Tibial nerve (tissue), 4 donors: Measurements from ENCODE around the gene RIPK1. TPM values are rescaled to one million over a fixed set of nuclear protein-coding genes. Genes with fewer than 3 reads are reported as not detected.
A peak's percentile ranks its signal among the peaks of the same experiment; 100 is the strongest.

Experiments used
- DNase-seq, 2 donors: peaks; one replicate each; pipeline ENCODE4 v3.0.0-alpha.2; 2019; ENCODE audit warnings: low spot score in 2 of 2
- H3K27ac ChIP-seq, 4 donors: fragments of 200-600 bp; sonication (generic) in 3 of 4; one replicate each; pipeline ENCODE4 v1.5.1; 2017 to 2019; ENCODE audit warnings: mild to moderate bottlenecking in 1 of 4
- H3K27me3 ChIP-seq, 2 donors: fragments of 200-600 bp; sonication (generic) in 1 of 2; one replicate each; pipeline versions ENCODE4 v1.5.1 to v1.6.0; 2017 to 2019
- H3K36me3 ChIP-seq, 3 donors: fragments of 200-600 bp; sonication (generic); one replicate each; pipeline ENCODE4 v1.5.1; 2018 to 2019
- H3K4me1 ChIP-seq, 4 donors: fragments of 200-600 bp; sonication (generic) in 3 of 4; one replicate each; pipeline ENCODE4 v1.5.1; 2017 to 2019
- H3K4me3 ChIP-seq, 4 donors: fragments of 200-600 bp; sonication (generic) in 3 of 4; one replicate each; pipeline ENCODE4 v1.5.1; 2017 to 2019; ENCODE audit warnings: mild to moderate bottlenecking in 1 of 4, moderate library complexity in 1 of 4
- H3K9me3 ChIP-seq, 4 donors: fragments of 200-600 bp; sonication (generic) in 3 of 4; one replicate each; pipeline ENCODE4 v1.5.1; 2017 to 2019
- EP300 ChIP-seq, 2 donors: sonication (generic); formaldehyde crosslinking; IDR thresholded peaks; one replicate each; pipeline ENCODE4 v1.6.1; 2017; ENCODE audit warnings: antibody characterized with exemption in 2 of 2, mild to moderate bottlenecking in 1 of 2
- POLR2A ChIP-seq, 2 donors: fragments of 450-650 bp; IDR thresholded peaks; one replicate each; pipeline ENCODE4 v1.6.1; 2017; ENCODE audit warnings: antibody characterized with exemption in 2 of 2, mild to moderate bottlenecking in 2 of 2, moderate library complexity in 2 of 2
- WGBS, 2 donors: methylation state at CpG; one replicate each; pipeline ENCODE4 v1.1.5; 2018; 5-methylcytosine and 5-hydroxymethylcytosine counted together
- total RNA-seq, 4 donors: library from RNA; depleted of rRNA; stranded (reverse); fragments of >200 nt; gene quantifications; one replicate each; pipeline ENCODE4 v1.1.0, GENCODE V29; 2016
- TF ChIP-seq, protein P1 (sequence below), 5 experiments: fragments of 200-600 bp in 3 of 5; fragments of 450-650 bp in 2 of 5; sonication (generic) in 3 of 5; IDR thresholded peaks; one replicate each; pipeline ENCODE4 v1.5.1; 2016 to 2019; ENCODE audit warnings: antibody characterized with exemption in 5 of 5, mild to moderate bottlenecking in 3 of 5, moderate library complexity in 2 of 5

The RIPK1 gene
- total RNA-seq, 4 donors from 2014 or later = 20.1 to 22.6 (median 21.2) TPM

DNA sequence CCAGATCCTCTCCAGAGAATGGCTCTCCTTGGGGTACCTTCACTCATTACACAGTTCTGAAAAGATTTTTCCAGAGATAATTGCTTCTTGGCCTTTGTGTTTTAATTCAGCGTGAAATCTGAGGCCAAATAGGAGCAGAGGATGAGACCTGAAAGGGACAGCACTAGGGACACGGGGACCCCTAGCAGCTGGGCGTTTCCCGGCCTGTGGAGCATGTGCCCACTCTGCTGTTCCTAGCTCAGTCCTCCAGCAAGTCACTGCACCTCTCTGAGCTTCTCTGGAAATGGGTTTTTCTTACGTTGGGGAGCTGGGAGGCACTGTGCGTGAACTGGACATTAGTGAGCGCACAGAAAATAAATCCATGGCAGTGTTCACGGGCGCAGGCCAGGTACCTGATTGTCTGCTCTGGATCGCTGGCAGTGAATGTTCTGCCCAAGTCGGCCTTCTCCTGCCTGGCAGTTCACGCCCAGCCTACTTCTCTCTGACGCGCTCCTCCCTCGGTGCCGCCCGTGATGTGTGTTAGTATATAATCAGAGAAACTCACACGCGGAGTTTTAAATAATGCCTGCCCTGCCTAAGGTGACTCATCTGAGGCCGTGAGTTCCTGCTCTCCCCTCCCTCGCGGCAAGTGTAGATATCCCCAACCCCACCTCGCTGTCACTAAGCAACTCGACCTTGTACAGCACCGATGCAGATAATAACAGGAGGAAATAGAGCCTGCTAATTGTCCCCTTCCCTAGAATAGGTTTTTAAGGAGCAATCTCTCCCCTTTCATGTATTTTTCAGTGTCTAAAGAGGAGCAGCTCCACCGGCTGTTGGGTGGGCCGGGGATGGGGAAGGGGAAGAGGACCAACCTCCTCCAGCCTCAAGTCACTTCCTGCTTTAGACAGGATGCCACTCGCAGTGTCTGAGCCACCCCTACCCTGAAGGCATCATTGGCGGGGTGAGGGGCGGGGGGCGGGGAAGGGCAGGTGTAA lies 91.8 kb downstream of the RIPK1 start:
- peak overlapping the region in 3 of 4 donors; percentile 45 to 100 (median 64) for H3K27ac ChIP-seq
- H3K27me3 ChIP-seq = no peaks in the 10 kb centered on the region
- 76% methylated on average over 31 of the region's 31 CpGs for WGBS, 2 donors
- DNase-seq = peak in 1 of 2 donors; percentile 30
- no peaks in the 10 kb centered on the region for H3K9me3 ChIP-seq
- TF ChIP-seq, protein P1, sequence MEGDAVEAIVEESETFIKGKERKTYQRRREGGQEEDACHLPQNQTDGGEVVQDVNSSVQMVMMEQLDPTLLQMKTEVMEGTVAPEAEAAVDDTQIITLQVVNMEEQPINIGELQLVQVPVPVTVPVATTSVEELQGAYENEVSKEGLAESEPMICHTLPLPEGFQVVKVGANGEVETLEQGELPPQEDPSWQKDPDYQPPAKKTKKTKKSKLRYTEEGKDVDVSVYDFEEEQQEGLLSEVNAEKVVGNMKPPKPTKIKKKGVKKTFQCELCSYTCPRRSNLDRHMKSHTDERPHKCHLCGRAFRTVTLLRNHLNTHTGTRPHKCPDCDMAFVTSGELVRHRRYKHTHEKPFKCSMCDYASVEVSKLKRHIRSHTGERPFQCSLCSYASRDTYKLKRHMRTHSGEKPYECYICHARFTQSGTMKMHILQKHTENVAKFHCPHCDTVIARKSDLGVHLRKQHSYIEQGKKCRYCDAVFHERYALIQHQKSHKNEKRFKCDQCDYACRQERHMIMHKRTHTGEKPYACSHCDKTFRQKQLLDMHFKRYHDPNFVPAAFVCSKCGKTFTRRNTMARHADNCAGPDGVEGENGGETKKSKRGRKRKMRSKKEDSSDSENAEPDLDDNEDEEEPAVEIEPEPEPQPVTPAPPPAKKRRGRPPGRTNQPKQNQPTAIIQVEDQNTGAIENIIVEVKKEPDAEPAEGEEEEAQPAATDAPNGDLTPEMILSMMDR (IDR thresholded peaks at IDR 0.05) = no peak
- TF ChIP-seq POLR2A (IDR thresholded peaks at IDR 0.05) = no peak
- no peak for TF ChIP-seq EP300 (IDR thresholded peaks at IDR 0.05)
- H3K4me3 ChIP-seq = no peak overlapping the region
- peaks cover 0 to 6% (median 0%) of the 10 kb centered on the region in 3 donors for H3K36me3 ChIP-seq
- H3K4me1 ChIP-seq = peaks cover 0 to 49% (median 0%) of the 10 kb centered on the region in 4 donors

DNA sequence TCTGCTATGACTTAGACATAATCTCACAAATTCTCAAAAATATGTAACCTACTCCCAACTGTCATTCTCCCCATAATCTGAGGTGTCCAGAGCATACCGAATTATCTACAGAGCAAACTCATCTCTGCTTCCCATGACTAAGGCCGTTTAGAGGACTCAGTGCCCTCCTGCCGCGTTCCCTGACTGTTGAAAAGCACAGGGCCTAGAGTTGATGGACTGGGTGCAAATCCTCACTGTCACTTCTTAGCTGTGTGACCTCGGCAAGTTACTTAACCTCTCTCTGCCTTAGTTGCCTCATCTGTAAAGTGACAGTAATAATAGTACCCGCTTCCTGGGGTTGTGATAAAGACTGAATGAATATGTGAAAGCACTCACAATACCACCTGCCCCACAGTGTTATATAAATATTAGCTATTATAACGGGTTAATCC lies 93.8 kb downstream of the RIPK1 start:
- Histone ChIP-seq H3K27me3 (no peaks in the 10 kb centered on the region), H3K36me3 (no peaks in the 10 kb centered on the region), H3K4me3 (peak overlapping the region; percentile 84 to 92 (median 92)), H3K9me3 (no peaks in the 10 kb centered on the region), H3K4me1 (peaks cover 0 to 38% (median 0%) of the 10 kb centered on the region in 4 donors), H3K27ac (peak overlapping the region; percentile 92 to 99 (median 96))
- no peak for DNase-seq
- WGBS, 2 donors = 53 to 63% methylated on average over 6 to 7 of the region's 7 CpGs
- TF ChIP-seq, protein P1 (IDR thresholded peaks at IDR 0.05) = no peak
- TF ChIP-seq EP300 (IDR thresholded peaks at IDR 0.05) (no peak), POLR2A (IDR thresholded peaks at IDR 0.05) (no peak)

DNA sequence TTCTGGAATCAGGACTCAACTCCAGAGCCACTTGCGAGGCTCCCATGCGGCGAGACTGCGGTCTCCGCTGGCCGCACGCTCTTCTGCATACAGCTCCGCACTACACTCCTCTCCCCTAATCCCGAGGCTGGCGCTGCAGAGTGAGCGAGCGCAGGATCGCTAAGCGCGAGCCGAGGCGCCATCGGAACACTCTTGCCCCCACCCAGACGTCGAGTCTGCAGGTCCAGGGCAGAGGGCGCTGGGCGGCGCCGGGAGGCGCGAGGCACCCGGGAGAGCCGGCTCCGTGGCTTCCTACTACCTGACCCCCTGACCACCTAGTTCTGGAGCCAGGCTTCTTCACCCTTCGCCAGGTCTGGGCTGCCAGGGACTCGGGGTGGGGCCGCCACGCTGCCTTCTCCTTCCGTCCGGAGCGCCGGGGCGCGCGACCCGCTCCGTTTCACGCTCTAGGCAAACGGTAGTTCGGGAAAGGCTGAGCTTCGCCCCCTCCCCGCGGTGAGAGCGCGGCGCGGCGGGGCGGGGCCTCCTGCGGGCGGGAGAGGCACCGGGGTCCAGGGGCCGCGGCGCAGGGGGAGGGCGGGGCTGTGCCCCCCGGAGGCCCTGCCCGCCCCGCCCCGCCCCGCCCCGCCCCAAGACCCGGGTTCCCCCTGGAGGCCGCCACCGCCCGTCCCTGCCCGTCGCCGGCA lies 94.4 kb downstream of the RIPK1 start:
- Histone ChIP-seq H3K27me3 (no peaks in the 10 kb centered on the region), H3K4me3 (peak overlapping the region; percentile 84 to 92 (median 92)), H3K4me1 (peaks cover 0 to 38% (median 0%) of the 10 kb centered on the region in 4 donors), H3K9me3 (no peaks in the 10 kb centered on the region), H3K36me3 (no peaks in the 10 kb centered on the region), H3K27ac (peak overlapping the region; percentile 92 to 99 (median 96))
- whole genome bisulfite sequencing, 2 donors = 0% methylated on average over 38 to 57 of the region's 74 CpGs
- TF ChIP-seq, protein P1 (IDR thresholded peaks at IDR 0.05) = peak in 3 of 5 experiments; percentile 4 to 51 (median 25)
- TF ChIP-seq POLR2A (IDR thresholded peaks at IDR 0.05) (peak; percentile 27 to 64), EP300 (IDR thresholded peaks at IDR 0.05) (peak in 1 of 2 donors; percentile 81)
- DNase-seq = peak in 1 of 2 donors; percentile 37

DNA sequence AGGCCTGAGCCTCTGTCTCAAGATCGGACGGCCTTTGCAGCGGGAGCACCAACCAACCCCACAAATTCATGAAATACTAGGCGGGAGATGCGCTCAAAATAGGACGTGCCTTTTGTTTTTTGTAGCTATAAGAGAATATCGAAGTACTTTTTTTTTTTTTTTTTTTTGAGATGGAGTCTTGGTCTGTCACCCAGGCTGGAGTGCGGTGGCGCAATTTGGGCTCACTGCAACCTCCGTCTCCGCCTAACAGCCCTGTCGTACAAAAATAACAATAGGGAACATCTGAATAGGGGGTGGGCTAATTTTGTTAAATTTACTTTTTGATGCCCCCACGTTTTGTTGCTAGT lies 94.9 kb downstream of the RIPK1 start:
- H3K27me3 ChIP-seq = no peaks in the 10 kb centered on the region
- H3K4me1 ChIP-seq = peaks cover 0 to 38% (median 0%) of the 10 kb centered on the region in 4 donors
- DNase-seq = peak in 1 of 2 donors; percentile 44
- peak overlapping the region; percentile 92 to 99 (median 96) for H3K27ac ChIP-seq
- TF ChIP-seq EP300 (IDR thresholded peaks at IDR 0.05) = no peak
- no peaks in the 10 kb centered on the region for H3K36me3 ChIP-seq
- peak overlapping the region; percentile 84 to 92 (median 92) for H3K4me3 ChIP-seq
- H3K9me3 ChIP-seq = no peaks in the 10 kb centered on the region
- 13 to 16% methylated on average over 13 of the region's 13 CpGs for WGBS, 2 donors

DNA sequence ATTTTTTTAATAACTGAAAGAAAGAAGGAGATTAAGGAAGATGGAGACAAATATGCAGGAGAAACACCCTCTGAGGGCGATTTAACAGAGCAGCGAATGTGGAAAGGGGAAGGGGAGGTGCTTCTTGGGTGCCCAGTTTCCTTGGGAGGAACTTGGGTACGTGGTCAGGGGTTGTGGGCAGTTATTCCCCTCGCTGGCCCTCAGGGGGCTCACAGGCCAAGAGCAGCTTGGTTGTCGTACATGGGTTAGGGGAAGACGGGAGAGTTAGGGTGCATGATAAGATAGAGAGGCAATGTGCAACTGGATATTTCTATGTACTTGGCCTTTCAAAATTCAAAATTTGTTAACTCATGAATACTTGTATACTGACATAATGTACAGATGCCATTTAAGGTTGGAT lies 96.1 kb downstream of the RIPK1 start:
- no peak overlapping the region for H3K27ac ChIP-seq
- 86 to 91% methylated on average over 6 of the region's 6 CpGs for WGBS, 2 donors
- DNase-seq = no peak

More for the DNA sequence above, 96.1 kb downstream of the RIPK1 start:
- Histone ChIP-seq H3K4me1 (peaks cover 0 to 28% (median 0%) of the 10 kb centered on the region in 4 donors), H3K27me3 (no peaks in the 10 kb centered on the region), H3K36me3 (no peaks in the 10 kb centered on the region), H3K9me3 (no peaks in the 10 kb centered on the region), H3K4me3 (no peak overlapping the region)
- TF ChIP-seq, protein P1 (IDR thresholded peaks at IDR 0.05) = no peak
- TF ChIP-seq EP300 (IDR thresholded peaks at IDR 0.05) (no peak), POLR2A (IDR thresholded peaks at IDR 0.05) (no peak)
